Vagina (tissue), 2 donors: Measurements from ENCODE around the gene ACKR4.
"Not testable (repeated sequence)": the region's sequence is repeated elsewhere in the genome, so short reads cannot be mapped to it uniquely, and the experiment has no call there.

ENCODE experiments used
- CTCF ChIP-seq, 3 experiments: fragments of 450-650 bp in 2 of 3; fragments of 200-600 bp in 1 of 3; sonication (generic) in 1 of 3; IDR thresholded peaks; one replicate each; pipeline ENCODE4 v1.5.1; 2017 to 2019; ENCODE audit warnings: antibody characterized with exemption in 3 of 3, mild to moderate bottlenecking in 2 of 3, moderate library complexity in 2 of 3
- POLR2A ChIP-seq, 2 donors: fragments of 450-650 bp; IDR thresholded peaks; one replicate each; pipeline ENCODE4 v1.6.1; 2017; ENCODE audit warnings: antibody characterized with exemption in 2 of 2, mild to moderate bottlenecking in 2 of 2, moderate library complexity in 2 of 2

- TF ChIP-seq POLR2A, CTCF (IDR thresholded peaks at IDR 0.05): not testable (repeated sequence)
Measured at GRCh38 chr3:132641427-132641826, 44.4 kb downstream of the ACKR4 start.
